LNCaP clone FGC (cell line): ENCODE data around the gene BEGAIN.

Experiments
- DNase-seq: peaks from one replicate; pipeline ENCODE4 v3.0.0-alpha.2; 2011; ENCODE audit warnings: low read depth
- H3K4me3 ChIP-seq: 2 replicates; pipeline ENCODE4 v1.5.1; 2011; ENCODE audit warnings: mild to moderate bottlenecking, low read depth, low read length, control low read depth
- CTCF ChIP-seq: IDR thresholded peaks from 2 replicates; pipeline ENCODE4 v1.5.1; 2012; ENCODE audit warnings: mild to moderate bottlenecking; ENCODE audit not compliant: control insufficient read depth, insufficient read depth; ENCODE audit errors: extremely low read depth

The BEGAIN gene

GRCh38 chr14:100605230-100605629 lies 18.0 kb upstream of the BEGAIN start:
- TF ChIP-seq CTCF, result no peak
- no peak for DNase-seq
- H3K4me3 ChIP-seq, result no peak overlapping the region

GRCh38 chr14:100604709-100605108 lies 17.5 kb upstream of the BEGAIN start:
- TF ChIP-seq CTCF, result no peak
- no peak overlapping the region for H3K4me3 ChIP-seq
- no peak for DNase-seq

GRCh38 chr14:100604121-100604501 lies 16.9 kb upstream of the BEGAIN start:
- H3K4me3 ChIP-seq, result no peak overlapping the region
- no peak for DNase-seq
- no peak for TF ChIP-seq CTCF

GRCh38 chr14:100603341-100604120 lies 16.3 kb upstream of the BEGAIN start:
- no peak for TF ChIP-seq CTCF
- H3K4me3 ChIP-seq, result no peak overlapping the region
- DNase-seq, result no peak

GRCh38 chr14:100602621-100603230 lies 15.5 kb upstream of the BEGAIN start:
- no peak for DNase-seq
- TF ChIP-seq CTCF, result no peak
- H3K4me3 ChIP-seq, result no peak overlapping the region

- no peak for DNase-seq
- H3K4me3 ChIP-seq, result no peak overlapping the region
- TF ChIP-seq CTCF, result no peak
Measured at GRCh38 chr14:100601914-100602313, 14.7 kb upstream of the BEGAIN start.

GRCh38 chr14:100601064-100601463 lies 13.8 kb upstream of the BEGAIN start:
- TF ChIP-seq CTCF, result no peak
- H3K4me3 ChIP-seq, result no peak overlapping the region
- no peak for DNase-seq
